ENCODE data around the gene TMEM94.
"Not testable (repeated sequence)": the region's sequence is repeated elsewhere in the genome, so short reads cannot be mapped to it uniquely, and the experiment has no call there.

Gene TMEM94

GRCh38 chr17:75512926-75513640 is 56.6 kb downstream of the TMEM94 start:
- no peak for DNase-seq

- DNase-seq, result no peak
Observed at GRCh38 chr17:75513641-75514000, 57.2 kb downstream of the TMEM94 start.

GRCh38 chr17:75514299-75514918 is 58.0 kb downstream of the TMEM94 start:
- DNase-seq, result no peak

GRCh38 chr17:75514919-75515495 is 58.6 kb downstream of the TMEM94 start:
- no peak for DNase-seq

GRCh38 chr17:75515496-75516254 is 59.2 kb downstream of the TMEM94 start, which contains the start of gene CASKIN2:
TSS of gene CASKIN2 (minus strand) at chr17:75515537. CDS start at chr17:75513804, 1,733 bp downstream.
- peak; percentile 87 for DNase-seq

- DNase-seq, result peak; percentile 90
Observed at GRCh38 chr17:75516255-75516618, 59.8 kb downstream of the TMEM94 start, which contains the start of gene TSEN54. TSS of gene TSEN54 (plus strand) at chr17:75516528. CDS start at chr17:75516561, 33 bp downstream.

GRCh38 chr17:75516619-75517296 is 60.3 kb downstream of the TMEM94 start:
- no peak for DNase-seq

- no peak for DNase-seq
Observed at GRCh38 chr17:75517297-75517865, 60.9 kb downstream of the TMEM94 start.

- no peak for DNase-seq
Observed at GRCh38 chr17:75518201-75518600, 61.8 kb downstream of the TMEM94 start.

- DNase-seq, result no peak
Observed at GRCh38 chr17:75518983-75519537, 62.6 kb downstream of the TMEM94 start.

GRCh38 chr17:75520413-75520812 is 64.0 kb downstream of the TMEM94 start:
- not testable (repeated sequence) for DNase-seq

- DNase-seq, result no peak
Observed at GRCh38 chr17:75521290-75521689, 64.9 kb downstream of the TMEM94 start.

- DNase-seq, result no peak
Observed at GRCh38 chr17:75521951-75522727, 65.7 kb downstream of the TMEM94 start.

GRCh38 chr17:75523647-75524046 is 67.2 kb downstream of the TMEM94 start:
- DNase-seq, result no peak

- no peak for DNase-seq
Observed at GRCh38 chr17:75524269-75524969, 68.0 kb downstream of the TMEM94 start.

GRCh38 chr17:75524970-75525805 is 68.8 kb downstream of the TMEM94 start, which contains the start of gene LLGL2:
TSS of gene LLGL2 (plus strand) at chr17:75525697. CDS start at chr17:75543427, 17,730 bp downstream.
- peak; percentile 91 for DNase-seq

GRCh38 chr17:75525806-75526554 is 69.5 kb downstream of the TMEM94 start:
- DNase-seq, result peak; percentile 46

- DNase-seq, result no peak
Observed at GRCh38 chr17:75526555-75527270, 70.3 kb downstream of the TMEM94 start.

All from COR-L47 (cell line).